ENCODE data around the gene CYP1A2. TPM values are rescaled to one million over a fixed set of nuclear protein-coding genes. Genes with fewer than 3 reads are reported as not detected.

The CYP1A2 gene
- total RNA-seq, 1 donor: not detected

GRCh38 chr15:74752011-74752410 is 3.4 kb downstream of the CYP1A2 start:
- Histone ChIP-seq H3K9me3 (ENCODE audit: low read depth, low read length) (no peaks in the 10 kb centered on the region), H3K36me3 (ENCODE audit: insufficient read depth, low read length) (no peaks in the 10 kb centered on the region), H3K27ac (ENCODE audit: low read depth, low read length) (no peak overlapping the region), H3K79me2 (ENCODE audit: insufficient read depth, low read length) (no peaks in the 10 kb centered on the region), H2AFZ (ENCODE audit: low read length) (no peak overlapping the region), H4K20me1 (ENCODE audit: insufficient read depth, low read length) (no peaks in the 10 kb centered on the region), H3K4me1 (ENCODE audit: insufficient read depth, low read length) (no peaks in the 10 kb centered on the region), H3K4me2 (ENCODE audit: insufficient read depth, low read length) (no peak overlapping the region), H3K27me3 (ENCODE audit: insufficient read depth, low read length) (peaks cover 7% of the 10 kb centered on the region), H3K4me3 (ENCODE audit: insufficient read depth, low read length) (no peak overlapping the region)
- TF ChIP-seq CTCF (IDR thresholded peaks at IDR 0.05; ENCODE audit: extremely low read depth, low read depth, low read length): no peak
- DNase-seq (ENCODE audit: insufficient read length, low spot score, missing footprints): no peak

GRCh38 chr15:74752531-74752930 is 3.9 kb downstream of the CYP1A2 start:
- no peak overlapping the region for H3K4me2 ChIP-seq (ENCODE audit: insufficient read depth, low read length)
- peaks cover 7% of the 10 kb centered on the region for H3K27me3 ChIP-seq (ENCODE audit: insufficient read depth, low read length)

GRCh38 chr15:74754593-74755215 is 6.1 kb downstream of the CYP1A2 start:
- no peak overlapping the region for H2AFZ ChIP-seq (ENCODE audit: low read length)
- no peak overlapping the region for H3K4me2 ChIP-seq (ENCODE audit: insufficient read depth, low read length)

More at GRCh38 chr15:74752531-74752930, 3.9 kb downstream of the CYP1A2 start:
- peak; percentile 93 for DNase-seq (ENCODE audit: insufficient read length, low spot score, missing footprints)
- Histone ChIP-seq H3K9me3 (ENCODE audit: low read depth, low read length) (no peaks in the 10 kb centered on the region), H4K20me1 (ENCODE audit: insufficient read depth, low read length) (no peaks in the 10 kb centered on the region), H3K79me2 (ENCODE audit: insufficient read depth, low read length) (no peaks in the 10 kb centered on the region), H3K27ac (ENCODE audit: low read depth, low read length) (no peak overlapping the region), H3K4me3 (ENCODE audit: insufficient read depth, low read length) (no peak overlapping the region), H3K36me3 (ENCODE audit: insufficient read depth, low read length) (no peaks in the 10 kb centered on the region), H3K4me1 (ENCODE audit: insufficient read depth, low read length) (no peaks in the 10 kb centered on the region), H2AFZ (ENCODE audit: low read length) (no peak overlapping the region)
- TF ChIP-seq CTCF (IDR thresholded peaks at IDR 0.05; ENCODE audit: extremely low read depth, low read depth, low read length): no peak

GRCh38 chr15:74758736-74759135 is 10.1 kb downstream of the CYP1A2 start:
- Histone ChIP-seq H3K9me3 (ENCODE audit: low read depth, low read length) (no peaks in the 10 kb centered on the region), H2AFZ (ENCODE audit: low read length) (no peak overlapping the region), H3K36me3 (ENCODE audit: insufficient read depth, low read length) (no peaks in the 10 kb centered on the region)

More at GRCh38 chr15:74754593-74755215, 6.1 kb downstream of the CYP1A2 start:
- Histone ChIP-seq H3K4me3 (ENCODE audit: insufficient read depth, low read length) (no peak overlapping the region), H3K27me3 (ENCODE audit: insufficient read depth, low read length) (peaks cover 15% of the 10 kb centered on the region), H3K79me2 (ENCODE audit: insufficient read depth, low read length) (no peaks in the 10 kb centered on the region), H3K4me1 (ENCODE audit: insufficient read depth, low read length) (no peaks in the 10 kb centered on the region), H3K9me3 (ENCODE audit: low read depth, low read length) (no peaks in the 10 kb centered on the region), H3K27ac (ENCODE audit: low read depth, low read length) (no peak overlapping the region), H4K20me1 (ENCODE audit: insufficient read depth, low read length) (no peaks in the 10 kb centered on the region), H3K36me3 (ENCODE audit: insufficient read depth, low read length) (no peaks in the 10 kb centered on the region)
- peak; percentile 43 for DNase-seq (ENCODE audit: insufficient read length, low spot score, missing footprints)
- no peak for TF ChIP-seq CTCF (IDR thresholded peaks at IDR 0.05; ENCODE audit: extremely low read depth, low read depth, low read length)

More at GRCh38 chr15:74758736-74759135, 10.1 kb downstream of the CYP1A2 start:
- Histone ChIP-seq H3K4me3 (ENCODE audit: insufficient read depth, low read length) (no peak overlapping the region), H3K27ac (ENCODE audit: low read depth, low read length) (no peak overlapping the region), H3K79me2 (ENCODE audit: insufficient read depth, low read length) (no peaks in the 10 kb centered on the region), H3K27me3 (ENCODE audit: insufficient read depth, low read length) (peaks cover 8% of the 10 kb centered on the region), H4K20me1 (ENCODE audit: insufficient read depth, low read length) (no peaks in the 10 kb centered on the region), H3K4me1 (ENCODE audit: insufficient read depth, low read length) (no peaks in the 10 kb centered on the region), H3K4me2 (ENCODE audit: insufficient read depth, low read length) (no peak overlapping the region)
- no peak for TF ChIP-seq CTCF (IDR thresholded peaks at IDR 0.05; ENCODE audit: extremely low read depth, low read depth, low read length)
- DNase-seq (ENCODE audit: insufficient read length, low spot score, missing footprints): no peak
